ENCODE results near the gene FAM32A. TPM values are rescaled to one million over a fixed set of nuclear protein-coding genes. Genes with fewer than 3 reads are reported as not detected.

Gene FAM32A
- total and polyA plus RNA-seq, 10 of the 15 experiments (the other 5 are each of a cell fraction or from before 2014, with no cell fraction given): 33.3 to 116 (median 71.9) TPM

DNA sequence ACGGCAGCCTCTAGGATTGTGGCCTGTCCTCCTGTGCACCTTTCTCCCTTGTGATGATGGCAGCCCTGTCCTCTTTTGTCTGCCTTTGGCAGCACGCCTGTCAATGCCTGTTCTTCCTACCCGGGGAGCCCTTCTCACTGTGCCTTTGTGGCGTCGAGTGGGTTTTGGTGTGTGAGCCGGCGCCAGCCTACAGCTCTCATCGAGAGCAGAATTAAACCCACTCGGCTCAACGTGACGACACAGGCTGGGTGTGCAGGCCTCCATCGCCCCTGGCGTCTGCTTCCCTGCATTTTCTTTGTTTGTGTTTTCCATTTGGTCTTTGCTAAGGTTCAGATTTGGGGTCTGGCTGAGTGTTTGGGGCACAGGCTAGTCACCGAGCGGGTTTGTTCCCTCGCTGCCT is 46.9 kb downstream of the FAM32A start:
- H3K27ac ChIP-seq (ENCODE audit: control insufficient read depth, insufficient read depth): no peak overlapping the region
- H3K79me2 ChIP-seq (ENCODE audit: control insufficient read depth, insufficient read depth, low read length): no peaks in the 10 kb centered on the region
- ChIA-PET RAD21 (ENCODE audit: unreplicated experiment) (no interaction called here), CTCF (no interaction called here), SMC1A (ENCODE audit: uncharacterized antibody, unreplicated experiment) (no interaction called here), POLR2A (no interaction called here)
- no peak overlapping the region for H3K9ac ChIP-seq (ENCODE audit: control insufficient read depth, insufficient read depth, low read length)
- H4K20me1 ChIP-seq (ENCODE audit: control insufficient read depth, insufficient read depth): no peaks in the 10 kb centered on the region
- H3K27me3 ChIP-seq (replicated peaks in 1 of 2; ENCODE audit: control insufficient read depth in 2 of 2, insufficient read depth in 2 of 2, low read length in 1 of 2): no peaks in the 10 kb centered on the region
- intact Hi-C loops (cut with micrococcal nuclease; ENCODE audit: unreplicated experiment) (no loop called here), in situ Hi-C loops (cut with MboI) (no loop called here)
- no TSS peak for BruUV-seq (replicated peaks)
- WGBS (ENCODE audit: insufficient coverage, insufficient replicate concordance, low lambda C conversion rate, missing lambda C conversion rate): 93% methylated on average over 16 of the region's 16 CpGs
- no peak for FAIRE-seq
- H2AFZ ChIP-seq (ENCODE audit: control insufficient read depth, low read depth, low read length): no peak overlapping the region
- H3K4me2 ChIP-seq (ENCODE audit: control insufficient read depth, insufficient read depth): no peak overlapping the region
- H3K4me3 ChIP-seq: no peak overlapping the region
- no peaks in the 10 kb centered on the region for H3K9me3 ChIP-seq (replicated peaks; ENCODE audit: control insufficient read depth, insufficient read depth, low read length)
- DNase-seq (ENCODE audit: low read depth, low spot score): no peak
- H3K36me3 ChIP-seq (ENCODE audit: control insufficient read depth in 2 of 2, insufficient read depth in 2 of 2, low read length in 1 of 2): peaks cover 13 to 15% of the 10 kb centered on the region in 2 experiments; a peak in 3 of 4 replicates
- no peak for ATAC-seq
- no peaks in the 10 kb centered on the region for H3K4me1 ChIP-seq (ENCODE audit: control insufficient read depth, insufficient read depth, low read length)
- no peak for TF ChIP-seq ASH2L (IDR thresholded peaks at IDR 0.05; ENCODE audit: borderline replicate concordance, low read depth)
- no peak for TF ChIP-seq NR2C2 (IDR thresholded peaks at IDR 0.05; ENCODE audit: borderline replicate concordance, control insufficient read depth, insufficient read length, low read depth)
- TF ChIP-seq ZBED1 (IDR thresholded peaks at IDR 0.05; ENCODE audit: borderline replicate concordance): no peak
- no peak for TF ChIP-seq NRF1 (conservative IDR thresholded peaks at IDR 0.05; ENCODE audit: low read depth, low read length)
- TF ChIP-seq NBN (IDR thresholded peaks at IDR 0.05): no peak
- TF ChIP-seq RCOR1 (conservative IDR thresholded peaks at IDR 0.05; ENCODE audit: low read depth, low read length): no peak
- no peak for TF ChIP-seq SIN3A (IDR thresholded peaks at IDR 0.05; ENCODE audit: low read depth, low read length)
- no peak for TF ChIP-seq STAT1 (conservative IDR thresholded peaks at IDR 0.05)
- TF ChIP-seq BMI1 (IDR thresholded peaks at IDR 0.05; ENCODE audit: borderline replicate concordance): no peak
- TF ChIP-seq SMAD5 (IDR thresholded peaks at IDR 0.05; ENCODE audit: low read depth): no peak

GRCh38 chr19:16232568-16232967 is 47.4 kb downstream of the FAM32A start:
- no peaks in the 10 kb centered on the region for H3K9me3 ChIP-seq (replicated peaks; ENCODE audit: control insufficient read depth, insufficient read depth, low read length)
- ChIA-PET RAD21 (ENCODE audit: unreplicated experiment) (no interaction called here), CTCF (no interaction called here), POLR2A (no interaction called here), SMC1A (ENCODE audit: uncharacterized antibody, unreplicated experiment) (no interaction called here)
- no TSS peak for BruUV-seq (replicated peaks)
- H3K4me2 ChIP-seq (ENCODE audit: control insufficient read depth, insufficient read depth): no peak overlapping the region
- H4K20me1 ChIP-seq (ENCODE audit: control insufficient read depth, insufficient read depth): no peaks in the 10 kb centered on the region
- no peaks in the 10 kb centered on the region for H3K27me3 ChIP-seq (replicated peaks in 1 of 2; ENCODE audit: control insufficient read depth in 2 of 2, insufficient read depth in 2 of 2, low read length in 1 of 2)
- no peak overlapping the region for H3K27ac ChIP-seq (ENCODE audit: control insufficient read depth, insufficient read depth)
- DNase-seq (ENCODE audit: low read depth, low spot score) (no peak), ATAC-seq (no peak), FAIRE-seq (no peak)
- WGBS (ENCODE audit: insufficient coverage, insufficient replicate concordance, low lambda C conversion rate, missing lambda C conversion rate): 93% methylated on average over 11 of the region's 13 CpGs
- intact Hi-C loops (cut with micrococcal nuclease; ENCODE audit: unreplicated experiment) (no loop called here), in situ Hi-C loops (cut with MboI) (no loop called here)
- H2AFZ ChIP-seq (ENCODE audit: control insufficient read depth, low read depth, low read length): no peak overlapping the region
- no peak overlapping the region for H3K4me3 ChIP-seq
- TF ChIP-seq TCF12 (IDR thresholded peaks at IDR 0.05; ENCODE audit: low read depth, low read length) (no peak), ZBTB4 (CRISPR knock-in tag; IDR thresholded peaks at IDR 0.05) (no peak), RELA (IDR thresholded peaks at IDR 0.05; ENCODE audit: borderline replicate concordance, partially characterized antibody) (no peak), RAD51 (IDR thresholded peaks at IDR 0.05) (no peak), SRF (IDR thresholded peaks at IDR 0.05; ENCODE audit: low read depth in 2 of 2, low read length in 2 of 2) (no peak)
- TF ChIP-seq, protein P1, sequence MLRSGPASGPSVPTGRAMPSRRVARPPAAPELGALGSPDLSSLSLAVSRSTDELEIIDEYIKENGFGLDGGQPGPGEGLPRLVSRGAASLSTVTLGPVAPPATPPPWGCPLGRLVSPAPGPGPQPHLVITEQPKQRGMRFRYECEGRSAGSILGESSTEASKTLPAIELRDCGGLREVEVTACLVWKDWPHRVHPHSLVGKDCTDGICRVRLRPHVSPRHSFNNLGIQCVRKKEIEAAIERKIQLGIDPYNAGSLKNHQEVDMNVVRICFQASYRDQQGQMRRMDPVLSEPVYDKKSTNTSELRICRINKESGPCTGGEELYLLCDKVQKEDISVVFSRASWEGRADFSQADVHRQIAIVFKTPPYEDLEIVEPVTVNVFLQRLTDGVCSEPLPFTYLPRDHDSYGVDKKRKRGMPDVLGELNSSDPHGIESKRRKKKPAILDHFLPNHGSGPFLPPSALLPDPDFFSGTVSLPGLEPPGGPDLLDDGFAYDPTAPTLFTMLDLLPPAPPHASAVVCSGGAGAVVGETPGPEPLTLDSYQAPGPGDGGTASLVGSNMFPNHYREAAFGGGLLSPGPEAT (IDR thresholded peaks at IDR 0.05; ENCODE audit: low read depth): no peak
- H3K9ac ChIP-seq (ENCODE audit: control insufficient read depth, insufficient read depth, low read length): no peak overlapping the region
- H3K36me3 ChIP-seq (ENCODE audit: control insufficient read depth in 2 of 2, insufficient read depth in 2 of 2, low read length in 1 of 2): peaks cover 12 to 13% of the 10 kb centered on the region in 2 experiments; a peak in 3 of 4 replicates
- H3K79me2 ChIP-seq (ENCODE audit: control insufficient read depth, insufficient read depth, low read length): no peaks in the 10 kb centered on the region
- no peaks in the 10 kb centered on the region for H3K4me1 ChIP-seq (ENCODE audit: control insufficient read depth, insufficient read depth, low read length)
